ENCODE results near the gene YPEL5. TPM values are rescaled to one million over a fixed set of nuclear protein-coding genes. Genes with fewer than 3 reads are reported as not detected.

The YPEL5 gene
- total RNA-seq, 1 experiment from 2014 or later = 29.9 TPM

- H2AFZ ChIP-seq (ENCODE audit: low read length) = peak overlapping the region; percentile 79
Observed at GRCh38 chr2:30147715-30148610, 1.2 kb downstream of the YPEL5 start.

GRCh38 chr2:30148850-30149249, 2.0 kb downstream of the YPEL5 start:
- DNase-seq (no peak), ATAC-seq (no peak)
- peak overlapping the region; percentile 94 for H3K4me2 ChIP-seq (ENCODE audit: low read length)
- H4K20me1 ChIP-seq (ENCODE audit: low read length) = no peaks in the 10 kb centered on the region
- peaks cover 11% of the 10 kb centered on the region; the same call in 1 of the 2 replicates for H3K79me2 ChIP-seq (ENCODE audit: low read length)
- POLR2A ChIA-PET (ENCODE audit: unreplicated experiment) = no interaction called here
- no peak overlapping the region for H3K27ac ChIP-seq (ENCODE audit: low read length)
- H3K9me2 ChIP-seq (replicated peaks; ENCODE audit: low read length) = no peaks in the 10 kb centered on the region
- CTCF ChIA-PET = no interaction called here
- BruUV-seq (replicated peaks) = no TSS peak
- H3K9me3 ChIP-seq (ENCODE audit: low read length) = no peaks in the 10 kb centered on the region
- H3K9ac ChIP-seq (ENCODE audit: low read length) = no peak overlapping the region
- intact Hi-C loops (cut with micrococcal nuclease) = no loop called here
- TF ChIP-seq EZH2phosphoT487 (IDR thresholded peaks at IDR 0.05; ENCODE audit: borderline replicate concordance, low read length) (no peak), CTCF (conservative IDR thresholded peaks at IDR 0.05; ENCODE audit: low read depth, low read length) (no peak), EZH2 (IDR thresholded peaks at IDR 0.05; ENCODE audit: low read length, unreplicated experiment) (no peak)
- no peaks in the 10 kb centered on the region for H3K36me3 ChIP-seq (ENCODE audit: low read depth, low read length)
- no peaks in the 10 kb centered on the region for H3K27me3 ChIP-seq (ENCODE audit: low read length)
- H3F3A ChIP-seq (ENCODE audit: low read length, unreplicated experiment) = no peaks in the 10 kb centered on the region
- no peak overlapping the region for H3K4me3 ChIP-seq (ENCODE audit: low read length)
- H2AFZ ChIP-seq (ENCODE audit: low read length) = no peak overlapping the region
- peaks cover 37% of the 10 kb centered on the region for H3K4me1 ChIP-seq (ENCODE audit: insufficient read depth, low read length)

More at GRCh38 chr2:30147715-30148610, 1.2 kb downstream of the YPEL5 start:
- ATAC-seq (peak; percentile 23), DNase-seq (peak; percentile 52)
- TSS peak; percentile 54 for BruUV-seq (replicated peaks)
- Histone ChIP-seq H3K4me2 (ENCODE audit: low read length) (peak overlapping the region; percentile 94), H3K79me2 (ENCODE audit: low read length) (peaks cover 11% of the 10 kb centered on the region; the same call in 1 of the 2 replicates), H3K4me1 (ENCODE audit: insufficient read depth, low read length) (peaks cover 37% of the 10 kb centered on the region), H4K20me1 (ENCODE audit: low read length) (no peaks in the 10 kb centered on the region), H3K9ac (ENCODE audit: low read length) (peak overlapping the region; percentile 62), H3F3A (ENCODE audit: low read length, unreplicated experiment) (no peaks in the 10 kb centered on the region), H3K9me2 (replicated peaks; ENCODE audit: low read length) (no peaks in the 10 kb centered on the region), H3K27ac (ENCODE audit: low read length) (no peak overlapping the region), H3K4me3 (ENCODE audit: low read length) (peak overlapping the region; percentile 86), H3K36me3 (ENCODE audit: low read depth, low read length) (no peaks in the 10 kb centered on the region), H3K9me3 (ENCODE audit: low read length) (no peaks in the 10 kb centered on the region), H3K27me3 (ENCODE audit: low read length) (no peaks in the 10 kb centered on the region)
- intact Hi-C loops (cut with micrococcal nuclease) = no loop called here
- ChIA-PET CTCF (no interaction called here), POLR2A (ENCODE audit: unreplicated experiment) (interaction anchor here (0.6 to 0.7 kb wide), 2 partner anchors 13 to 539 kb away, joined by 4 to 34 read pairs; no protein-coding TSS in a partner anchor)
- TF ChIP-seq CTCF (conservative IDR thresholded peaks at IDR 0.05; ENCODE audit: low read depth, low read length) (peak; percentile 60), EZH2 (IDR thresholded peaks at IDR 0.05; ENCODE audit: low read length, unreplicated experiment) (no peak)

GRCh38 chr2:30149513-30149912, 2.7 kb downstream of the YPEL5 start:
- DNase-seq (peak; percentile 19), ATAC-seq (no peak)
- no peak overlapping the region for H3K9ac ChIP-seq (ENCODE audit: low read length)
- peaks cover 37% of the 10 kb centered on the region for H3K4me1 ChIP-seq (ENCODE audit: insufficient read depth, low read length)
- TF ChIP-seq EZH2phosphoT487 (IDR thresholded peaks at IDR 0.05; ENCODE audit: borderline replicate concordance, low read length) (no peak), CTCF (conservative IDR thresholded peaks at IDR 0.05; ENCODE audit: low read depth, low read length) (no peak), EZH2 (IDR thresholded peaks at IDR 0.05; ENCODE audit: low read length, unreplicated experiment) (no peak)
- no peak overlapping the region for H2AFZ ChIP-seq (ENCODE audit: low read length)
- H3K4me2 ChIP-seq (ENCODE audit: low read length) = peak overlapping the region; percentile 94
- no peak overlapping the region; the same call in 1 of the 2 replicates for H3K4me3 ChIP-seq (ENCODE audit: low read length)
- no peaks in the 10 kb centered on the region for H3K9me2 ChIP-seq (replicated peaks; ENCODE audit: low read length)
- ChIA-PET CTCF (no interaction called here), POLR2A (ENCODE audit: unreplicated experiment) (no interaction called here)
- intact Hi-C loops (cut with micrococcal nuclease) = no loop called here
- no peaks in the 10 kb centered on the region for H4K20me1 ChIP-seq (ENCODE audit: low read length)
- no peaks in the 10 kb centered on the region for H3K36me3 ChIP-seq (ENCODE audit: low read depth, low read length)
- no peaks in the 10 kb centered on the region for H3F3A ChIP-seq (ENCODE audit: low read length, unreplicated experiment)
- H3K27ac ChIP-seq (ENCODE audit: low read length) = no peak overlapping the region
- peaks cover 11% of the 10 kb centered on the region; the same call in 1 of the 2 replicates for H3K79me2 ChIP-seq (ENCODE audit: low read length)
- BruUV-seq (replicated peaks) = no TSS peak
- no peaks in the 10 kb centered on the region for H3K27me3 ChIP-seq (ENCODE audit: low read length)
- no peaks in the 10 kb centered on the region for H3K9me3 ChIP-seq (ENCODE audit: low read length)

Measured in PC-3 (cell line).